ENCODE results near the gene TXNRD1. TPM values are rescaled to one million over a fixed set of nuclear protein-coding genes. Genes with fewer than 3 reads are reported as not detected.
"Not testable (repeated sequence)": the region's sequence is repeated elsewhere in the genome, so short reads cannot be mapped to it uniquely, and the experiment has no call there.

Gene TXNRD1
- total RNA-seq, 2 experiments from 2014 or later, result 89.0 to 89.5 TPM

GRCh38 chr12:104313568-104314241, 98.1 kb downstream of the TXNRD1 start:
- no peak for DNase-seq
- Mint-ChIP-seq H3K9me3 (no peaks in the 10 kb centered on the region), H3K4me1 (peaks cover 11% of the 10 kb centered on the region), H3K36me3 (peaks cover 32% of the 10 kb centered on the region), H3K4me3 (no peak overlapping the region), H3K27me3 (no peaks in the 10 kb centered on the region), H3K27ac (no peak overlapping the region)
- POLR2A ChIA-PET, result interaction anchor here (0.6 to 1.1 kb wide), 3 partner anchors 26 to 771 kb away, joined by 3 read pairs; no protein-coding TSS in a partner anchor
- ATAC-seq (ENCODE audit: low read depth), result no peak

GRCh38 chr12:104314242-104314614, 98.6 kb downstream of the TXNRD1 start:
- POLR2A ChIA-PET, result interaction anchor here (0.6 to 1.1 kb wide), 2 partner anchors 27 to 770 kb away, joined by 3 read pairs; no protein-coding TSS in a partner anchor
- H3K27ac Mint-ChIP-seq, result no peak overlapping the region
- ATAC-seq (ENCODE audit: low read depth) (peak; percentile 26), DNase-seq (no peak)
- H3K9me3 Mint-ChIP-seq, result no peaks in the 10 kb centered on the region
- peaks cover 31% of the 10 kb centered on the region for H3K36me3 Mint-ChIP-seq
- no peaks in the 10 kb centered on the region for H3K27me3 Mint-ChIP-seq
- H3K4me1 Mint-ChIP-seq, result peaks cover 10% of the 10 kb centered on the region
- no peak overlapping the region for H3K4me3 Mint-ChIP-seq

GRCh38 chr12:104315326-104316224, 100.0 kb downstream of the TXNRD1 start:
- no peaks in the 10 kb centered on the region for H3K9me3 Mint-ChIP-seq
- H3K4me3 Mint-ChIP-seq, result no peak overlapping the region
- ATAC-seq (ENCODE audit: low read depth) (no peak), DNase-seq (no peak)
- POLR2A ChIA-PET, result no interaction called here
- H3K27me3 Mint-ChIP-seq, result no peaks in the 10 kb centered on the region
- H3K4me1 Mint-ChIP-seq, result peaks cover 9% of the 10 kb centered on the region
- H3K36me3 Mint-ChIP-seq, result peaks cover 28% of the 10 kb centered on the region
- H3K27ac Mint-ChIP-seq, result no peak overlapping the region

GRCh38 chr12:104316936-104317335, 101.4 kb downstream of the TXNRD1 start:
- POLR2A ChIA-PET, result no interaction called here
- Mint-ChIP-seq H3K4me3 (no peak overlapping the region), H3K4me1 (peaks cover 9% of the 10 kb centered on the region), H3K36me3 (peaks cover 30% of the 10 kb centered on the region), H3K9me3 (no peaks in the 10 kb centered on the region), H3K27ac (no peak overlapping the region), H3K27me3 (no peaks in the 10 kb centered on the region)
- ATAC-seq (ENCODE audit: low read depth) (no peak), DNase-seq (no peak)

- Mint-ChIP-seq H3K27me3 (no peaks in the 10 kb centered on the region), H3K4me3 (no peak overlapping the region), H3K36me3 (peaks cover 32% of the 10 kb centered on the region), H3K27ac (no peak overlapping the region), H3K4me1 (peaks cover 9% of the 10 kb centered on the region), H3K9me3 (no peaks in the 10 kb centered on the region)
- ATAC-seq (ENCODE audit: low read depth), result no peak
- POLR2A ChIA-PET, result no interaction called here
- DNase-seq, result no peak
Measured at GRCh38 chr12:104317538-104318210, 102.1 kb downstream of the TXNRD1 start.

- no peak for ATAC-seq (ENCODE audit: low read depth)
- DNase-seq, result no peak
- H3K4me1 Mint-ChIP-seq, result peaks cover 4% of the 10 kb centered on the region
- H3K27ac Mint-ChIP-seq, result no peak overlapping the region
- H3K4me3 Mint-ChIP-seq, result no peak overlapping the region
- peaks cover 29% of the 10 kb centered on the region for H3K36me3 Mint-ChIP-seq
- H3K9me3 Mint-ChIP-seq, result no peaks in the 10 kb centered on the region
- H3K27me3 Mint-ChIP-seq, result no peaks in the 10 kb centered on the region
- POLR2A ChIA-PET, result no interaction called here
Measured at GRCh38 chr12:104319028-104319427, 103.4 kb downstream of the TXNRD1 start.

GRCh38 chr12:104319918-104320626, 104.5 kb downstream of the TXNRD1 start:
- peaks cover 3% of the 10 kb centered on the region for H3K4me1 Mint-ChIP-seq
- ATAC-seq (ENCODE audit: low read depth), result no peak
- H3K27ac Mint-ChIP-seq, result peak overlapping the region; percentile 15
- no peaks in the 10 kb centered on the region for H3K9me3 Mint-ChIP-seq
- H3K4me3 Mint-ChIP-seq, result no peak overlapping the region
- peaks cover 32% of the 10 kb centered on the region for H3K36me3 Mint-ChIP-seq
- POLR2A ChIA-PET, result interaction anchor here (0.7 kb wide), 1 partner anchor 18 kb away, joined by 3 read pairs; no protein-coding TSS in a partner anchor
- no peak for DNase-seq
- H3K27me3 Mint-ChIP-seq, result no peaks in the 10 kb centered on the region

- H3K27me3 Mint-ChIP-seq, result no peaks in the 10 kb centered on the region
- H3K4me1 Mint-ChIP-seq, result peaks cover under 1% of the 10 kb centered on the region
- ATAC-seq (ENCODE audit: low read depth) (no peak), DNase-seq (no peak)
- peaks cover 31% of the 10 kb centered on the region for H3K36me3 Mint-ChIP-seq
- H3K27ac Mint-ChIP-seq, result no peak overlapping the region
- H3K9me3 Mint-ChIP-seq, result no peaks in the 10 kb centered on the region
- H3K4me3 Mint-ChIP-seq, result no peak overlapping the region
- POLR2A ChIA-PET, result interaction anchor here (0.7 kb wide), 2 partner anchors 18 to 46 kb away, joined by 3 read pairs; no protein-coding TSS in a partner anchor
Measured at GRCh38 chr12:104320627-104321024, 105.0 kb downstream of the TXNRD1 start.

GRCh38 chr12:104321949-104322348, 106.4 kb downstream of the TXNRD1 start:
- Mint-ChIP-seq H3K4me3 (no peak overlapping the region), H3K9me3 (no peaks in the 10 kb centered on the region), H3K36me3 (peaks cover 32% of the 10 kb centered on the region), H3K27ac (no peak overlapping the region), H3K4me1 (no peaks in the 10 kb centered on the region), H3K27me3 (no peaks in the 10 kb centered on the region)
- POLR2A ChIA-PET, result no interaction called here
- no peak for ATAC-seq (ENCODE audit: low read depth)
- no peak for DNase-seq

GRCh38 chr12:104322533-104322932, 107.0 kb downstream of the TXNRD1 start:
- POLR2A ChIA-PET; H3K4me1 Mint-ChIP-seq; H3K4me3 Mint-ChIP-seq; H3K27me3 Mint-ChIP-seq; ATAC-seq (ENCODE audit: low read depth); H3K9me3 Mint-ChIP-seq; H3K27ac Mint-ChIP-seq; DNase-seq: not testable (repeated sequence)
- H3K36me3 Mint-ChIP-seq, result peaks cover 37% of the 10 kb centered on the region

- ATAC-seq (ENCODE audit: low read depth), result no peak
- Mint-ChIP-seq H3K4me3 (no peak overlapping the region), H3K9me3 (no peaks in the 10 kb centered on the region), H3K27ac (no peak overlapping the region), H3K4me1 (no peaks in the 10 kb centered on the region), H3K27me3 (no peaks in the 10 kb centered on the region), H3K36me3 (peaks cover 41% of the 10 kb centered on the region)
- no peak for DNase-seq
- POLR2A ChIA-PET, result no interaction called here
Measured at GRCh38 chr12:104323899-104324298, 108.3 kb downstream of the TXNRD1 start.

GRCh38 chr12:104328278-104328677, 112.7 kb downstream of the TXNRD1 start:
- H3K27ac Mint-ChIP-seq; H3K4me1 Mint-ChIP-seq; POLR2A ChIA-PET; H3K4me3 Mint-ChIP-seq; H3K9me3 Mint-ChIP-seq; ATAC-seq (ENCODE audit: low read depth); DNase-seq; H3K27me3 Mint-ChIP-seq: not testable (repeated sequence)
- peaks cover 34% of the 10 kb centered on the region for H3K36me3 Mint-ChIP-seq

GRCh38 chr12:104328790-104329189, 113.2 kb downstream of the TXNRD1 start:
- Mint-ChIP-seq H3K27ac (no peak overlapping the region), H3K36me3 (peaks cover 36% of the 10 kb centered on the region), H3K27me3 (no peaks in the 10 kb centered on the region), H3K4me1 (no peaks in the 10 kb centered on the region), H3K9me3 (no peaks in the 10 kb centered on the region), H3K4me3 (no peak overlapping the region)
- ATAC-seq (ENCODE audit: low read depth), result no peak
- DNase-seq, result no peak
- POLR2A ChIA-PET, result no interaction called here
